ENCODE measurements around the gene TENM3.

TENM3 gene

GRCh38 chr4:182465979-182466378 lies 222.8 kb downstream of the TENM3 start:
- no peak overlapping the region for H3K27ac ChIP-seq (ENCODE audit: low read depth, low read length)
- no peaks in the 10 kb centered on the region for H3K79me2 ChIP-seq (ENCODE audit: control insufficient read depth, low read length)
- no peaks in the 10 kb centered on the region for H3K4me1 ChIP-seq (ENCODE audit: control insufficient read depth, low read length)
- no peaks in the 10 kb centered on the region for H3F3A ChIP-seq (ENCODE audit: control insufficient read depth, insufficient read depth)
- no peaks in the 10 kb centered on the region for H4K20me1 ChIP-seq (ENCODE audit: control insufficient read depth, insufficient read depth, low read depth, low read length)
- no peaks in the 10 kb centered on the region for H3K36me3 ChIP-seq (ENCODE audit: control insufficient read depth, low read length)
- no peaks in the 10 kb centered on the region for H3K9me3 ChIP-seq (ENCODE audit: control insufficient read depth, insufficient read depth, low read length)
- TF ChIP-seq CTCF (IDR thresholded peaks at IDR 0.05; ENCODE audit: low read depth, low read length, poor library complexity, severe bottlenecking), result no peak
- TF ChIP-seq EZH2phosphoT487 (IDR thresholded peaks at IDR 0.05; ENCODE audit: borderline replicate concordance, low read length), result no peak
- no peak overlapping the region for H3K4me3 ChIP-seq (ENCODE audit: low read length)
- no peaks in the 10 kb centered on the region for H3K9me2 ChIP-seq (replicated peaks; ENCODE audit: control insufficient read depth, low read length)
- H3K27me3 ChIP-seq (ENCODE audit: control insufficient read depth, low read length), result no peaks in the 10 kb centered on the region
- H3K4me2 ChIP-seq (ENCODE audit: low read length), result no peak overlapping the region

DNA sequence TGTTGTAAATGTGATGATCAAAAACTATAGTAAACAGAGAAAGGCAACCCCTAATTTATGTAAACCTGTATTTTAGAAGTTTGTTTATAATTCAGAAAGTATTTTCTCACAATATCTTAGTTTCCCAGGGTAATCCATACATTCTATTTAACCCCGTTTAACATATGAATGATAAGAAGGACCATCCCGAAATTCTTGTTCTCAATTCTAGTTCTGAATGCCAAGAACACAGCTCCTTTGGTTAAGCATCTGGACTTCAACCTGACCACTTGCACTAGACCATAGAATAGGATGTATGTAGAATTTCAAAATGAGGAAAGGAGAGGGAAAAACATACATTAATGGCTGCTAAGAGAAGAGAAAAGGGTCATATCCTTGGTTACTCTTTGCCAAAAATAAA lies 227.0 kb downstream of the TENM3 start:
- Histone ChIP-seq H3K4me3 (ENCODE audit: low read length) (no peak overlapping the region), H3K27ac (ENCODE audit: low read depth, low read length) (no peak overlapping the region), H3K79me2 (ENCODE audit: control insufficient read depth, low read length) (no peaks in the 10 kb centered on the region), H3K4me2 (ENCODE audit: low read length) (no peak overlapping the region), H3K9me2 (replicated peaks; ENCODE audit: control insufficient read depth, low read length) (no peaks in the 10 kb centered on the region), H3K9me3 (ENCODE audit: control insufficient read depth, insufficient read depth, low read length) (no peaks in the 10 kb centered on the region), H3K4me1 (ENCODE audit: control insufficient read depth, low read length) (no peaks in the 10 kb centered on the region), H3K36me3 (ENCODE audit: control insufficient read depth, low read length) (no peaks in the 10 kb centered on the region), H4K20me1 (ENCODE audit: control insufficient read depth, insufficient read depth, low read depth, low read length) (no peaks in the 10 kb centered on the region), H3K27me3 (ENCODE audit: control insufficient read depth, low read length) (no peaks in the 10 kb centered on the region), H3F3A (ENCODE audit: control insufficient read depth, insufficient read depth) (no peaks in the 10 kb centered on the region)
- TF ChIP-seq EZH2phosphoT487 (IDR thresholded peaks at IDR 0.05; ENCODE audit: borderline replicate concordance, low read length), result no peak

DNA sequence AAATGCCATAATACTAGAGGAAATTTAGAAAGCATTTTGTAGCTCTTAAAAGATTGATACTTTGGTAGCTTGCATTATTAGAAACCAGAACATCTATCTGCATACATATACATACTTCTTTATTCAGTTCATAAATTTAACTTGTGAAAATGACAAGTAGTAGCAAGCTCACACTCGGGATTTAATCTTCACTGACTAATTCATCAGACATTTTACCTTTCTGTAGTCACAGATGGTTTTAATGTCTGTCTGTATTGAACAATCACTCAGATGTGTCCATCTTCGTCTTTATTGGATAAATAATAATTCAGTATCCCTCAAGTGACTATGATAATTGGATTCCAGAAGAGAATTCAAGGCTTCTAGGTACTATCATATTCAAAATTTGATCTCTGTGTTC lies 232.3 kb downstream of the TENM3 start:
- TF ChIP-seq CTCF (IDR thresholded peaks at IDR 0.05; ENCODE audit: low read depth, low read length, poor library complexity, severe bottlenecking), result no peak
- no peak for TF ChIP-seq EZH2phosphoT487 (IDR thresholded peaks at IDR 0.05; ENCODE audit: borderline replicate concordance, low read length)
- H3K27ac ChIP-seq (ENCODE audit: low read depth, low read length), result no peak overlapping the region

DNA sequence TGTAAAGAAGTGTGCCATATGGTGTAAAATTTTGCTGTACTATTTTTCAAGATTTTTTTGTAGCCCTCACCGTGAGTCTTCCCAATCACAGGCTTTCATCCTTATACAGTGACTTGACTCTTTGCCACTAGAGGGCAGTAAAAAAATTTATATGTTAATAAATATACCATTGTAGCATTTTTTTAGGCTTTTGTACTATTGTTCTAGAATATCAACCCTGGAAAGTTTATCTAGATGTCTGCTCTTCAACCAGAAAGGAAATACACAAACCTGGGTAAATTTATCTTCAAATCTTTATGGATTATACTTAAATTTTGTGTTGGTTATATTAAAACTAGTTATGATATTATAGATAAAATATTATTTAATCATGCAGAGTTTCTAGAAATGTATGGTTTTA lies 235.3 kb downstream of the TENM3 start:
- H3K27me3 ChIP-seq (ENCODE audit: control insufficient read depth, low read length), result no peaks in the 10 kb centered on the region
- no peaks in the 10 kb centered on the region for H3K36me3 ChIP-seq (ENCODE audit: control insufficient read depth, low read length)
- no peak overlapping the region for H3K4me2 ChIP-seq (ENCODE audit: low read length)
- H3K9me2 ChIP-seq (replicated peaks; ENCODE audit: control insufficient read depth, low read length), result no peaks in the 10 kb centered on the region
- no peaks in the 10 kb centered on the region for H3F3A ChIP-seq (ENCODE audit: control insufficient read depth, insufficient read depth)
- H3K79me2 ChIP-seq (ENCODE audit: control insufficient read depth, low read length), result no peaks in the 10 kb centered on the region
- H3K4me1 ChIP-seq (ENCODE audit: control insufficient read depth, low read length), result no peaks in the 10 kb centered on the region
- no peaks in the 10 kb centered on the region for H3K9me3 ChIP-seq (ENCODE audit: control insufficient read depth, insufficient read depth, low read length)
- H3K27ac ChIP-seq (ENCODE audit: low read depth, low read length), result no peak overlapping the region
- no peaks in the 10 kb centered on the region for H4K20me1 ChIP-seq (ENCODE audit: control insufficient read depth, insufficient read depth, low read depth, low read length)
- no peak overlapping the region for H3K4me3 ChIP-seq (ENCODE audit: low read length)
- no peak for TF ChIP-seq EZH2phosphoT487 (IDR thresholded peaks at IDR 0.05; ENCODE audit: borderline replicate concordance, low read length)
- TF ChIP-seq CTCF (IDR thresholded peaks at IDR 0.05; ENCODE audit: low read depth, low read length, poor library complexity, severe bottlenecking), result peak; percentile 43

More for the DNA sequence above, 232.3 kb downstream of the TENM3 start:
- no peak overlapping the region for H3K4me3 ChIP-seq (ENCODE audit: low read length)
- H3K36me3 ChIP-seq (ENCODE audit: control insufficient read depth, low read length), result no peaks in the 10 kb centered on the region
- no peaks in the 10 kb centered on the region for H3F3A ChIP-seq (ENCODE audit: control insufficient read depth, insufficient read depth)
- H4K20me1 ChIP-seq (ENCODE audit: control insufficient read depth, insufficient read depth, low read depth, low read length), result no peaks in the 10 kb centered on the region
- no peaks in the 10 kb centered on the region for H3K79me2 ChIP-seq (ENCODE audit: control insufficient read depth, low read length)
- H3K9me2 ChIP-seq (replicated peaks; ENCODE audit: control insufficient read depth, low read length), result no peaks in the 10 kb centered on the region
- H3K9me3 ChIP-seq (ENCODE audit: control insufficient read depth, insufficient read depth, low read length), result no peaks in the 10 kb centered on the region
- H3K4me1 ChIP-seq (ENCODE audit: control insufficient read depth, low read length), result no peaks in the 10 kb centered on the region
- H3K4me2 ChIP-seq (ENCODE audit: low read length), result no peak overlapping the region
- no peaks in the 10 kb centered on the region for H3K27me3 ChIP-seq (ENCODE audit: control insufficient read depth, low read length)
